H1 (cell line): ENCODE data around the gene ACTN2. TPM values are rescaled to one million over a fixed set of nuclear protein-coding genes. Genes with fewer than 3 reads are reported as not detected.

Experiments
- CTCF ChIA-PET: fragments of 300-600 bp; sonication (Branson Sonifier 250); formaldehyde crosslinking; loops from one replicate; lab custom pipeline; 2021; ENCODE audit not compliant: partially characterized antibody; lab: Charles Lee
- POLR2A ChIA-PET: fragments of 300-600 bp; sonication (Branson Sonifier 250); formaldehyde crosslinking; loops from one replicate; lab custom pipeline; 2021; ENCODE audit warnings: inconsistent platforms; ENCODE audit not compliant: partially characterized antibody; lab: Charles Lee
- DNase-seq, 2 experiments: peaks; one replicate each; pipeline versions ENCODE4 v3.0.0 to v3.0.0-alpha.2; 2010 to 2022; ENCODE audit warnings: low spot score in 2 of 2, low read depth in 1 of 2, mixed read lengths in 1 of 2
- FAIRE-seq: peaks from 2 replicates; lab custom pipeline; 2011; peaks lifted over from hg19 to GRCh38; lab: Jason Lieb, UNC
- H2AFZ ChIP-seq: 2 replicates; pipeline ENCODE4 v1.8.1; 2012; ENCODE audit warnings: low read length, inconsistent platforms
- H2AK5ac ChIP-seq: 2 replicates; pipeline ENCODE4 v1.6.1; 2013; ENCODE audit warnings: low read depth, low read length
- H2BK120ac ChIP-seq: replicated peaks from 2 replicates; pipeline ENCODE3; 2013; ENCODE audit warnings: low read depth, low read length, inconsistent platforms
- H2BK12ac ChIP-seq: 2 replicates; pipeline ENCODE4 v1.6.1; 2013; ENCODE audit warnings: low read depth, low read length
- H2BK15ac ChIP-seq: 2 replicates; pipeline ENCODE4 v1.6.1; 2013; ENCODE audit warnings: low read length
- H2BK20ac ChIP-seq: 2 replicates; pipeline ENCODE4 v1.6.1; 2013; ENCODE audit warnings: low read length
- H2BK5ac ChIP-seq: 2 replicates; pipeline ENCODE4 v1.6.1; 2013; ENCODE audit warnings: low read depth, low read length
- H3K14ac ChIP-seq: 2 replicates; pipeline ENCODE4 v1.6.1; 2013; ENCODE audit warnings: inconsistent platforms; ENCODE audit not compliant: insufficient read length
- H3K18ac ChIP-seq: 2 replicates; pipeline ENCODE4 v1.6.1; 2013; ENCODE audit warnings: low read length; ENCODE audit errors: extremely low read depth
- H3K23ac ChIP-seq: 2 replicates; pipeline ENCODE4 v1.6.1; 2013; ENCODE audit warnings: inconsistent platforms; ENCODE audit not compliant: insufficient read length
- H3K23me2 ChIP-seq: 2 replicates; pipeline ENCODE4 v1.6.1; 2013; ENCODE audit warnings: low read depth, low read length
- H3K27ac ChIP-seq: 2 replicates; pipeline ENCODE4 v1.6.1; 2011; ENCODE audit warnings: low read depth, low read length, inconsistent platforms
- H3K27me3 ChIP-seq, 4 experiments: replicated peaks in 1 of 4; 1 replicate in 1 of 4; 2 replicates in 3 of 4; pipeline versions ENCODE4 v1.6.1 to v1.8.1; 2011 to 2013; ENCODE audit warnings: low read length in 3 of 4, mild to moderate bottlenecking in 3 of 4, inconsistent platforms in 2 of 4, mixed read lengths in 2 of 4, moderate library complexity in 1 of 4; ENCODE audit not compliant: control insufficient read depth in 3 of 4, insufficient read depth in 3 of 4; ENCODE audit errors: extremely low read depth in 1 of 4
- H3K36me3 ChIP-seq, 4 experiments: 2 replicates each; pipeline versions ENCODE4 v1.6.1 to v1.8.1; 2011 to 2013; ENCODE audit warnings: mild to moderate bottlenecking in 4 of 4, low read length in 3 of 4, moderate library complexity in 2 of 4, control low read depth in 1 of 4, inconsistent platforms in 1 of 4; ENCODE audit not compliant: insufficient read depth in 4 of 4, control insufficient read depth in 2 of 4
- H3K4ac ChIP-seq: replicated peaks from 2 replicates; pipeline ENCODE3; 2013; ENCODE audit warnings: low read length, low read depth, mixed read lengths, inconsistent platforms; ENCODE audit not compliant: insufficient read length
- H3K4me1 ChIP-seq, 4 experiments: replicated peaks in 1 of 4; 1 replicate in 1 of 4; 2 replicates in 3 of 4; pipeline versions ENCODE4 v1.6.1 to v1.8.1; 2011 to 2013; ENCODE audit warnings: low read length in 3 of 4, inconsistent platforms in 2 of 4, mixed read lengths in 1 of 4; ENCODE audit not compliant: insufficient read depth in 4 of 4, control insufficient read depth in 3 of 4
- H3K4me2 ChIP-seq, 2 experiments: 2 replicates each; pipeline versions ENCODE4 v1.6.1 to v1.8.1; 2011 to 2013; ENCODE audit warnings: low read depth in 2 of 2, low read length in 2 of 2, control low read depth in 1 of 2, inconsistent platforms in 1 of 2, mild to moderate bottlenecking in 1 of 2; ENCODE audit not compliant: insufficient read depth in 1 of 2
- H3K4me3 ChIP-seq, 4 experiments: fragments of 200-600, 300-600 bp in 1 of 4; sonication (generic), shearing (Covaris generic), sonication (Bioruptor Twin) in 1 of 4; 2 replicates each; pipeline versions ENCODE4 v1.5.1 to v1.8.1; 2011 to 2016; ENCODE audit warnings: low read length in 4 of 4, low read depth in 3 of 4, control low read depth in 2 of 4, inconsistent platforms in 2 of 4, mild to moderate bottlenecking in 2 of 4, mixed read lengths in 1 of 4, moderate library complexity in 1 of 4; ENCODE audit not compliant: insufficient read depth in 2 of 4; ENCODE audit errors: extremely low read depth in 1 of 4
- H3K56ac ChIP-seq: replicated peaks from 2 replicates; pipeline ENCODE3; 2013; ENCODE audit warnings: low read depth, mild to moderate bottlenecking, mixed read lengths, low read length, inconsistent platforms; ENCODE audit not compliant: insufficient read length
- H3K79me1 ChIP-seq: 2 replicates; pipeline ENCODE4 v1.6.1; 2013; ENCODE audit warnings: low read depth, low read length, control low read depth
- H3K79me2 ChIP-seq, 2 experiments: 2 replicates each; pipeline versions ENCODE4 v1.6.1 to v1.8.1; 2012 to 2013; ENCODE audit warnings: low read length in 2 of 2, mild to moderate bottlenecking in 2 of 2, inconsistent platforms in 1 of 2; ENCODE audit not compliant: insufficient read depth in 2 of 2, control insufficient read depth in 1 of 2
- H3K9ac ChIP-seq, 4 experiments: replicated peaks in 1 of 4; 1 replicate in 1 of 4; 2 replicates in 3 of 4; pipeline versions ENCODE4 v1.6.1 to v1.8.1; 2011 to 2013; ENCODE audit warnings: low read depth in 3 of 4, low read length in 3 of 4, control low read depth in 2 of 4, mild to moderate bottlenecking in 2 of 4, moderate library complexity in 2 of 4, inconsistent platforms in 1 of 4; ENCODE audit errors: extremely low read depth in 1 of 4
- H3K9me3 ChIP-seq, 2 experiments: 2 replicates each; pipeline versions ENCODE4 v1.6.1 to v1.8.1; 2012 to 2013; ENCODE audit warnings: mild to moderate bottlenecking in 2 of 2, moderate library complexity in 2 of 2, control low read depth in 1 of 2, inconsistent platforms in 1 of 2, low read depth in 1 of 2, low read length in 1 of 2, mixed read lengths in 1 of 2; ENCODE audit not compliant: insufficient read depth in 2 of 2
- H4K20me1 ChIP-seq, 2 experiments: replicated peaks in 1 of 2; 2 replicates each; pipeline versions ENCODE3 to v1.8.1; 2011 to 2013; ENCODE audit warnings: inconsistent platforms in 2 of 2, low read length in 2 of 2, mild to moderate bottlenecking in 1 of 2; ENCODE audit not compliant: insufficient read depth in 2 of 2, control insufficient read depth in 1 of 2
- H4K5ac ChIP-seq: 2 replicates; pipeline ENCODE4 v1.6.1; 2013; ENCODE audit warnings: low read length, low read depth, mixed read lengths, inconsistent platforms; ENCODE audit not compliant: insufficient read length
- H4K8ac ChIP-seq: 2 replicates; pipeline ENCODE4 v1.8.0; 2013; ENCODE audit warnings: mild to moderate bottlenecking, moderate library complexity, low read length, inconsistent platforms; ENCODE audit not compliant: insufficient read depth; ENCODE audit errors: extremely low read depth
- H4K91ac ChIP-seq: replicated peaks from 2 replicates; pipeline ENCODE3; 2013; ENCODE audit warnings: low read length, mixed read lengths, inconsistent platforms; ENCODE audit not compliant: insufficient read length
- ASH2L ChIP-seq: fragments of 200-600, 300-600 bp; sonication (generic); IDR thresholded peaks from one replicate; pipeline ENCODE4 v1.7.1; 2017; ENCODE audit warnings: low read length
- BACH1 ChIP-seq: IDR thresholded peaks from 2 replicates; pipeline ENCODE4 v1.6.1; 2012; ENCODE audit warnings: low read length, improper control_type of control experiment
- BRCA1 ChIP-seq: IDR thresholded peaks from 2 replicates; pipeline ENCODE4 v1.6.1; 2012; ENCODE audit warnings: low read depth, low read length, improper control_type of control experiment
- CBX5 ChIP-seq: fragments of 300-800, 300-1000 bp; sonication (generic); IDR thresholded peaks from 2 replicates; pipeline ENCODE4 v1.7.1; 2016; ENCODE audit warnings: antibody characterized with exemption, low read length, low read depth
- CHD1 ChIP-seq: IDR thresholded peaks from 2 replicates; pipeline ENCODE4 v1.6.1; 2012; ENCODE audit warnings: low read depth, low read length, improper control_type of control experiment
- EGR1 ChIP-seq: IDR thresholded peaks from 2 replicates; pipeline ENCODE4 v1.6.1; 2011; ENCODE audit warnings: low read depth, low read length, borderline replicate concordance
- EP300 ChIP-seq, 2 experiments: IDR thresholded peaks; 1 replicate in 1 of 2; 2 replicates in 1 of 2; pipeline ENCODE4 v1.6.1; 2011 to 2012; ENCODE audit warnings: low read depth in 2 of 2, low read length in 2 of 2, mild to moderate bottlenecking in 2 of 2, borderline replicate concordance in 1 of 2, inconsistent platforms in 1 of 2, moderate library complexity in 1 of 2
- KDM4A ChIP-seq: IDR thresholded peaks from one replicate; pipeline ENCODE4 v1.7.1; 2012; ENCODE audit warnings: low read depth, mild to moderate bottlenecking, moderate library complexity, low read length, inconsistent platforms; ENCODE audit not compliant: severe bottlenecking
- KDM5A ChIP-seq: fragments of 200-600 bp; IDR thresholded peaks from 2 replicates; pipeline ENCODE4 v1.7.1; 2012; ENCODE audit warnings: mild to moderate bottlenecking, low read length, inconsistent platforms, mixed read lengths
- RAD21 ChIP-seq, 2 experiments: IDR thresholded peaks in 1 of 2; conservative IDR thresholded peaks in 1 of 2; 2 replicates each; pipeline ENCODE4 v1.6.1; 2011; ENCODE audit warnings: low read depth in 2 of 2, low read length in 2 of 2, improper control_type of control experiment in 1 of 2, inconsistent platforms in 1 of 2, mild to moderate bottlenecking in 1 of 2, moderate library complexity in 1 of 2
- RBBP5 ChIP-seq: IDR thresholded peaks from 2 replicates; pipeline ENCODE4 v1.7.1; 2012; ENCODE audit warnings: low read depth, mild to moderate bottlenecking, inconsistent platforms, low read length, moderate library complexity, borderline replicate concordance
- SIRT6 ChIP-seq: IDR thresholded peaks from one replicate; pipeline ENCODE4 v1.7.1; 2012; ENCODE audit warnings: low read length, inconsistent platforms
- SP2 ChIP-seq: IDR thresholded peaks from 2 replicates; pipeline ENCODE4 v1.6.1; 2012; ENCODE audit warnings: mild to moderate bottlenecking, low read length, inconsistent platforms
- TBP ChIP-seq: IDR thresholded peaks from 2 replicates; pipeline ENCODE4 v1.6.1; 2011; ENCODE audit warnings: low read depth, low read length, improper control_type of control experiment
- WGBS, 2 experiments: shearing (Covaris generic) in 1 of 2; methylation state at CpG; one replicate each; pipeline versions ENCODE4 v1.1.6 to v1.1.7; 2013 to 2015; ENCODE audit warnings: low lambda C conversion rate in 2 of 2, mixed read lengths in 2 of 2, inconsistent platforms in 1 of 2, low coverage in 1 of 2, missing lambda C conversion rate in 1 of 2; ENCODE audit not compliant: insufficient replicate concordance in 2 of 2, insufficient coverage in 1 of 2, insufficient read length in 1 of 2; ENCODE audit errors: extremely low coverage in 1 of 2, missing lambda C conversion rate in 1 of 2; 5-methylcytosine and 5-hydroxymethylcytosine counted together
- polyA plus RNA-seq, 7 experiments: library from polyadenylated mRNA; depleted of rRNA in 3 of 7; stranded (reverse) in 5 of 7; unstranded in 2 of 7; fragments of >200 nt in 5 of 7; fragments of 200-250 nt in 2 of 7; gene quantifications; 1 replicate in 5 of 7; 2 replicates in 1 of 7; 4 replicates in 1 of 7; pipeline versions ENCODE4 v1.2.1 to v1.2.3, GENCODE V29; 2011 to 2013; ENCODE audit warnings: missing spikeins in 2 of 7, mixed read lengths in 2 of 7
- total RNA-seq: library from RNA; stranded (reverse); fragmentation: NEBNext Ultra II Directional; extraction: Animal tissue kit (Norgen Biotek cat#: 25700); gene quantifications from 2 replicates; pipeline ENCODE4 v1.2.1, GENCODE V29; 2021
- TF ChIP-seq, protein P1 (sequence below): IDR thresholded peaks from 2 replicates; pipeline ENCODE4 v1.6.1; 2012; ENCODE audit warnings: inconsistent platforms

ACTN2 gene
- total and polyA plus RNA-seq, 2 of the 8 experiments (the other 6 are each of a cell fraction or from before 2014, with no cell fraction given): 1.9 to 4.1 TPM

DNA sequence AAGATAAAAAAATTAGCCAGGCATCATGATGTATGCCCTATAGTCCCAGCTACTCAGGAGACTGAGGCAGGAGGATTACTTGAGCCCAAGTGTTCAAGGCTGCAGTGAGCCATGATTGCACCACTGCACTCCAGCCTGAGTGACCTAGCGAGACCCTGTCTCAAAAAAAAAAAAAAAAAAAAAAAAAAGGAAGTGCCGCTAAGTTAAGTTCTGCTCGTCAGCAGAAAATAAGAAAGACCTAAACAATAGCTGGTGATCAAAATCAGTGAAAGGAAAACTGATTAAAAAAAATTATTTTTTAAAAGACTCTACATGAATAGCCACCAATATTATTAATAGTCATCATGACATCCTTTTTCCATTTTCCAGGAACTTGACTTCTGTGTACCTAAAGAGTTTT is 64.6 kb downstream of the ACTN2 start:
- POLR2A ChIA-PET: no interaction called here
- no peak overlapping the region for H3K4me3 ChIP-seq
- DNase-seq: no peak
- no peaks in the 10 kb centered on the region for H3K23me2 ChIP-seq
- H2AK5ac ChIP-seq: no peak overlapping the region
- H3K36me3 ChIP-seq: peaks cover 0 to 5% (median 0%) of the 10 kb centered on the region in 4 experiments; a peak in 1 of 8 replicates
- no peak overlapping the region for H4K8ac ChIP-seq
- H3K9ac ChIP-seq: no peak overlapping the region
- H3K23ac ChIP-seq: no peak overlapping the region
- CTCF ChIA-PET: interaction anchor here (0.6 to 4.9 kb wide), 6 partner anchors 8 to 727 kb away, joined by 3 to 34 read pairs (median 10); no protein-coding TSS in a partner anchor
- H3K4me1 ChIP-seq: no peaks in the 10 kb centered on the region
- H4K91ac ChIP-seq: no peak overlapping the region
- FAIRE-seq: no peak
- H3K14ac ChIP-seq: no peak overlapping the region
- H2AFZ ChIP-seq: no peak overlapping the region
- no peak overlapping the region for H2BK15ac ChIP-seq
- H2BK120ac ChIP-seq: no peak overlapping the region
- H4K5ac ChIP-seq: no peak overlapping the region
- H3K9me3 ChIP-seq: no peaks in the 10 kb centered on the region
- no peak overlapping the region for H2BK20ac ChIP-seq
- no peaks in the 10 kb centered on the region for H3K79me1 ChIP-seq
- H3K4me2 ChIP-seq: no peak overlapping the region
- H3K4ac ChIP-seq: no peak overlapping the region
- no peak overlapping the region for H3K56ac ChIP-seq
- 92% methylated on average over 2 of the region's 3 CpGs; no CpG with 5 or more reads in 1 of the 2 experiments for WGBS, 2 experiments
- no peaks in the 10 kb centered on the region for H3K27me3 ChIP-seq
- H4K20me1 ChIP-seq: no peaks in the 10 kb centered on the region
- H3K79me2 ChIP-seq: no peaks in the 10 kb centered on the region
- H3K27ac ChIP-seq: no peak overlapping the region
- no peak overlapping the region for H2BK5ac ChIP-seq
- no peak overlapping the region for H3K18ac ChIP-seq
- no peak overlapping the region for H2BK12ac ChIP-seq
- TF ChIP-seq EGR1 (no peak), BRCA1 (no peak), KDM4A (no peak), ASH2L (no peak), RAD21 (IDR thresholded peaks at IDR 0.05 in 1 of 2, conservative IDR thresholded peaks at IDR 0.05 in 1 of 2; ENCODE audit: low read depth in 2 of 2, low read length in 2 of 2) (no peak), BACH1 (no peak), CHD1 (no peak), KDM5A (no peak), EP300 (IDR thresholded peaks at IDR 0.05; ENCODE audit: borderline replicate concordance in 1 of 2, low read depth in 2 of 2, low read length in 2 of 2) (no peak), SIRT6 (no peak), RBBP5 (no peak), SP2 (no peak), CBX5 (no peak), TBP (no peak)
- TF ChIP-seq, protein P1, sequence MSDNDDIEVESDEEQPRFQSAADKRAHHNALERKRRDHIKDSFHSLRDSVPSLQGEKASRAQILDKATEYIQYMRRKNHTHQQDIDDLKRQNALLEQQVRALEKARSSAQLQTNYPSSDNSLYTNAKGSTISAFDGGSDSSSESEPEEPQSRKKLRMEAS: no peak
